ENCODE results near the gene AFAP1. TPM values are rescaled to one million over a fixed set of nuclear protein-coding genes. Genes with fewer than 3 reads are reported as not detected.
"Not testable (repeated sequence)": the region's sequence is repeated elsewhere in the genome, so short reads cannot be mapped to it uniquely, and the experiment has no call there.

AFAP1 gene
- total RNA-seq, 4 donors from 2014 or later: 8.3 to 27.1 (median 11.1) TPM

DNA sequence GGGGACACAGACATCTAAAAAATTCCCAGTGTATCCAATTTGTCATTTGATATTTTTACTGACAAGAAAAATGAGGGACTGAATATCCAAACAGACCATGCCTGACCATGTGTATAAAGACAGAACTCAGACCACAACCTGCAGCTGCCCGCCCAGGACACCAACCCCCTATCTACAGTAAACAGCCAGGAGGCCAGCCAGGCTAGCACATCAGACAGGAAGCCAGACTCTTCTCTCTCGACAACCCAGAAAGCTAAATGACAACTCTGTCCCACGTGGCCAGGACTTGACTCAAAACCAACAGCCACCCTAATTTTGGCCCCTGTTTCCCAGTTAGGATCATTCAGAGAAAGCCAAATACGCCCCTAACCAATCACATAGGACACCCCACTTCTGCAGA is 15.1 kb downstream of the AFAP1 start:
- H3K9me3 ChIP-seq: no peaks in the 10 kb centered on the region
- H3K27ac ChIP-seq: no peak overlapping the region
- H3K27me3 ChIP-seq: no peaks in the 10 kb centered on the region
- no peaks in the 10 kb centered on the region for H3K36me3 ChIP-seq
- WGBS: 61% methylated on average over 4 of the region's 4 CpGs
- H3K4me3 ChIP-seq: no peak overlapping the region
- no peak for DNase-seq (ENCODE audit: low spot score in 2 of 2)
- peaks cover 10% of the 10 kb centered on the region for H3K4me1 ChIP-seq
- TF ChIP-seq, protein P1, sequence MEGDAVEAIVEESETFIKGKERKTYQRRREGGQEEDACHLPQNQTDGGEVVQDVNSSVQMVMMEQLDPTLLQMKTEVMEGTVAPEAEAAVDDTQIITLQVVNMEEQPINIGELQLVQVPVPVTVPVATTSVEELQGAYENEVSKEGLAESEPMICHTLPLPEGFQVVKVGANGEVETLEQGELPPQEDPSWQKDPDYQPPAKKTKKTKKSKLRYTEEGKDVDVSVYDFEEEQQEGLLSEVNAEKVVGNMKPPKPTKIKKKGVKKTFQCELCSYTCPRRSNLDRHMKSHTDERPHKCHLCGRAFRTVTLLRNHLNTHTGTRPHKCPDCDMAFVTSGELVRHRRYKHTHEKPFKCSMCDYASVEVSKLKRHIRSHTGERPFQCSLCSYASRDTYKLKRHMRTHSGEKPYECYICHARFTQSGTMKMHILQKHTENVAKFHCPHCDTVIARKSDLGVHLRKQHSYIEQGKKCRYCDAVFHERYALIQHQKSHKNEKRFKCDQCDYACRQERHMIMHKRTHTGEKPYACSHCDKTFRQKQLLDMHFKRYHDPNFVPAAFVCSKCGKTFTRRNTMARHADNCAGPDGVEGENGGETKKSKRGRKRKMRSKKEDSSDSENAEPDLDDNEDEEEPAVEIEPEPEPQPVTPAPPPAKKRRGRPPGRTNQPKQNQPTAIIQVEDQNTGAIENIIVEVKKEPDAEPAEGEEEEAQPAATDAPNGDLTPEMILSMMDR (IDR thresholded peaks at IDR 0.05): no peak
- TF ChIP-seq POLR2AphosphoS5 (IDR thresholded peaks at IDR 0.05) (no peak), EP300 (IDR thresholded peaks at IDR 0.05) (no peak), POLR2A (IDR thresholded peaks at IDR 0.05) (no peak)

DNA sequence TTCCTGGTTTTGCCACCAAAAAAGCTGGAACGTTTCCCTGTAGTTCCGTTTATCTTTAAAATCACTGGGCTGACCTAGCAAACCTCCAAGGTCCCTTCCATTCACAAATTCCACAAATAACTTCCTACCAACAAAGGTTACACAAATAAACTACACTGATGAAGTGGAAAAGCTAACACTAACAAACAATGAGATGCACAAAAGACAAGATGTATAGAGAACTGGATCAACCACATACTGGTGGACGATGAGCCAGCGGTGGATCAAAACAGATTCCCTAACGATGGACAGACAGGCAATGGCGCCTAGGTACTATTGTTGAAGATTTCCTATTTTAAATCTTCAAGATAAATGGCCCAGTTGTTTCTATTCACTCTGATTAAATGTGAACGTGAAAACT is 15.5 kb downstream of the AFAP1 start:
- Histone ChIP-seq H3K4me3 (no peak overlapping the region), H3K27ac (no peak overlapping the region), H3K4me1 (peaks cover 6% of the 10 kb centered on the region), H3K9me3 (no peaks in the 10 kb centered on the region), H3K27me3 (no peaks in the 10 kb centered on the region), H3K36me3 (no peaks in the 10 kb centered on the region)
- TF ChIP-seq POLR2A (IDR thresholded peaks at IDR 0.05) (no peak), POLR2AphosphoS5 (IDR thresholded peaks at IDR 0.05) (no peak), EP300 (IDR thresholded peaks at IDR 0.05) (no peak)
- TF ChIP-seq, protein P1 (IDR thresholded peaks at IDR 0.05): no peak
- 65% methylated on average over 7 of the region's 7 CpGs for WGBS
- DNase-seq (ENCODE audit: low spot score in 2 of 2): no peak

DNA sequence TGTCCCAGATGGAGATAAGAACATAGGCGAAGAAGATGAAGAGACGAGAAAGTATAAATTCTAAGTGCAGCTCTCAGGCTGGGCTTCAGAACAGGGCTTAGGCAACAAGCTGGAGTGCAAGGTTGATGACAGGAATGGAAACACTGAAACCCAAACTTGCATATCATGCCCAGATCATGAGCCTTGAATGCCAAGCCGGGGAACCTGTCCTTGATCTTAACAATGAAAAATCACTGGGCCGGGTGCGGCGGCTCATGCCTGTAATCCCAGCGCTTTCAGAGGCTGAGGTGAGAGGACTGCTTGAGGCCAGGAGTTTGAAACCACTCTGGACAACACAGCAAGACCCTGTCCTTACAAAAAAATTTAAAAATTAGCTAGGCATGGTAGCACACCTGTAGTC is 17.2 kb downstream of the AFAP1 start:
- Histone ChIP-seq H3K36me3 (no peaks in the 10 kb centered on the region), H3K27ac (no peak overlapping the region), H3K4me3 (no peak overlapping the region), H3K27me3 (no peaks in the 10 kb centered on the region), H3K9me3 (no peaks in the 10 kb centered on the region), H3K4me1 (no peaks in the 10 kb centered on the region)
- WGBS: 94% methylated on average over 7 of the region's 7 CpGs
- no peak for DNase-seq (ENCODE audit: low spot score in 2 of 2)
- no peak for TF ChIP-seq EP300 (IDR thresholded peaks at IDR 0.05)
- no peak for TF ChIP-seq POLR2A (IDR thresholded peaks at IDR 0.05)
- TF ChIP-seq POLR2AphosphoS5 (IDR thresholded peaks at IDR 0.05): no peak
- TF ChIP-seq, protein P1 (IDR thresholded peaks at IDR 0.05): no peak

DNA sequence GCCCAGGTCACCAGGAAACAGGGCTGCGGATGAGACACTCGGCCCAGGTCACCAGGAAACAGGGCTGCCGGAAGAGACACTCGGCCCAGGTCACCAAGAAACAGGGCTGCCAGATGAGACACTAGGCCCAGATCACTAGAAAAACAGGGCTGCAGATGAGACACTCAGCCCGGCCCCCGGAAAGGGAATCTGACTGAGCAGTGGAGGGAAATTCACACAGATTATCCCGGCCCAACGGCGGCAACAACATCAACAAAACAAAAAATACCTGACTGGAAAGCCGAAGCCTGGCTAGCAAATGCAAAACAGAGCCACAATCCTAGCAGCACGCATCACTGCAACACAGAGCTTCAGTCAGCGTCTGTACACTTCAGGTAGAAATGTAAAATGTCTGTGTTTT is 20.7 kb downstream of the AFAP1 start:
- TF ChIP-seq POLR2AphosphoS5 (IDR thresholded peaks at IDR 0.05) (no peak), POLR2A (IDR thresholded peaks at IDR 0.05) (no peak), EP300 (IDR thresholded peaks at IDR 0.05) (no peak)
- TF ChIP-seq, protein P1 (IDR thresholded peaks at IDR 0.05): no peak

DNA sequence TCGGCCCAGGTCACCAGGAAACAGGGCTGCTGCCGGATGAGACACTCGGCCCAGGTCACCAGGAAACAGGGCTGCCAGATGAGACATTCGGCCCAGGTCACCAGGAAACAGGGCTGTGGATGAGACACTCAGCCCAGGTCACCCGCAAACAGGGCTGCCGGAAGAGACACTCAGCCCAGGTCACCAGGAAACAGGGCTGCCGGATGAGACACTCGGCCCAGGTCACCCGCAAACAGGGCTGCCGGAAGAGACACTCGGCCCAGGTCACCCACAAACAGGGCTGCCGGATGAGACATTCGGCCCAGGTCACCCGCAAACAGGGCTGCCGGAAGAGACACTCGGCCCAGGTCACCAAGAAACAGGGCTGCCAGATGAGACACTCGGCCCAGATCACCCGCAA is 21.5 kb downstream of the AFAP1 start:
- H3K36me3 ChIP-seq; H3K9me3 ChIP-seq; H3K27me3 ChIP-seq; H3K27ac ChIP-seq; H3K4me1 ChIP-seq; DNase-seq (ENCODE audit: low spot score in 2 of 2); H3K4me3 ChIP-seq: not testable (repeated sequence)
- 85% methylated on average over 16 of the region's 18 CpGs for WGBS

More for the DNA sequence above, 20.7 kb downstream of the AFAP1 start:
- H3K27ac ChIP-seq: no peak overlapping the region
- H3K9me3 ChIP-seq: no peaks in the 10 kb centered on the region
- 73% methylated on average over 12 of the region's 12 CpGs for WGBS
- H3K27me3 ChIP-seq: no peaks in the 10 kb centered on the region
- H3K36me3 ChIP-seq: no peaks in the 10 kb centered on the region
- DNase-seq (ENCODE audit: low spot score in 2 of 2): no peak
- H3K4me1 ChIP-seq: no peaks in the 10 kb centered on the region
- no peak overlapping the region for H3K4me3 ChIP-seq

DNA sequence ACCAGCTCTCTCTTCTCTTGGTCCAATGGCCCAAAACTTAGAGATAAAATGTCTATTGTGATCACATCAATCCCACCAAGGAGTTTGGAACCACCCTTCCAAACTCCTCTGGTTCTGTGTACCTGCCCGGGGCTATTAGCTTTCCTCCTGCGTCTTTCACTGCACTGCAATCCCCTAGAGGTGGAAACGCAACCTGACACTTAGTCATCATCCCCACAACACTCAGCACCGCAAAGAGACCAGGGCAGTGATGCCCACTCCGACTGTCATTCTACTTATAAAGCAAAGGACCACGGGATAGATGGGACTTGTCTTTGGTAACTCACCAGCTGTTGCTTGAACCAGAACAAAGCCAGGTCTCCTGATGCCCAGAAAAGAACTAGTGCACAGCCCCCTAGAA is 22.0 kb downstream of the AFAP1 start:
- Histone ChIP-seq H3K27me3 (no peaks in the 10 kb centered on the region), H3K36me3 (no peaks in the 10 kb centered on the region), H3K4me1 (no peaks in the 10 kb centered on the region), H3K9me3 (no peaks in the 10 kb centered on the region), H3K4me3 (no peak overlapping the region), H3K27ac (no peak overlapping the region)
- 87% methylated on average over 6 of the region's 6 CpGs for WGBS
- DNase-seq (ENCODE audit: low spot score in 2 of 2): no peak
- TF ChIP-seq EP300 (IDR thresholded peaks at IDR 0.05) (no peak), POLR2A (IDR thresholded peaks at IDR 0.05) (no peak), POLR2AphosphoS5 (IDR thresholded peaks at IDR 0.05) (no peak)
- TF ChIP-seq, protein P1 (IDR thresholded peaks at IDR 0.05): no peak
